Measurements from ENCODE around the gene RPS6KL1. TPM values are rescaled to one million over a fixed set of nuclear protein-coding genes. Genes with fewer than 3 reads are reported as not detected.

The RPS6KL1 gene
- polyA plus RNA-seq, 3 donors: 0.74 to 1.6 (median 1.1) TPM

- DNase-seq (ENCODE audit: low read depth in 3 of 3, low spot score in 2 of 3): no peak
Measured at GRCh38 chr14:74915826-74916225, 7.2 kb downstream of the RPS6KL1 start.

GRCh38 chr14:74915426-74915825 lies 7.6 kb downstream of the RPS6KL1 start:
- DNase-seq (ENCODE audit: low read depth in 3 of 3, low spot score in 2 of 3): no peak

- DNase-seq (ENCODE audit: low read depth in 3 of 3, low spot score in 2 of 3): peak in 1 of 3 donors; percentile 54
Measured at GRCh38 chr14:74913986-74914573, 9.0 kb downstream of the RPS6KL1 start.

GRCh38 chr14:74913393-74913910 lies 9.6 kb downstream of the RPS6KL1 start:
- DNase-seq (ENCODE audit: low read depth in 3 of 3, low spot score in 2 of 3): no peak

GRCh38 chr14:74912801-74913200 lies 10.3 kb downstream of the RPS6KL1 start:
- DNase-seq (ENCODE audit: low read depth in 3 of 3, low spot score in 2 of 3): no peak

- DNase-seq (ENCODE audit: low read depth in 3 of 3, low spot score in 2 of 3): no peak
Measured at GRCh38 chr14:74912111-74912510, 10.9 kb downstream of the RPS6KL1 start.

- no peak for DNase-seq (ENCODE audit: low read depth in 3 of 3, low spot score in 2 of 3)
Measured at GRCh38 chr14:74911704-74912103, 11.4 kb downstream of the RPS6KL1 start.

- DNase-seq (ENCODE audit: low read depth in 3 of 3, low spot score in 2 of 3): no peak
Measured at GRCh38 chr14:74911221-74911620, 11.8 kb downstream of the RPS6KL1 start.

GRCh38 chr14:74910556-74910955 lies 12.5 kb downstream of the RPS6KL1 start:
- no peak for DNase-seq (ENCODE audit: low read depth in 3 of 3, low spot score in 2 of 3)

GRCh38 chr14:74909911-74910310 lies 13.1 kb downstream of the RPS6KL1 start:
- DNase-seq (ENCODE audit: low read depth in 3 of 3, low spot score in 2 of 3): no peak

- DNase-seq (ENCODE audit: low read depth in 3 of 3, low spot score in 2 of 3): no peak
Measured at GRCh38 chr14:74909501-74909900, 13.6 kb downstream of the RPS6KL1 start.

- no peak for DNase-seq (ENCODE audit: low read depth in 3 of 3, low spot score in 2 of 3)
Measured at GRCh38 chr14:74908861-74909341, 14.2 kb downstream of the RPS6KL1 start.

- DNase-seq (ENCODE audit: low read depth in 3 of 3, low spot score in 2 of 3): no peak
Measured at GRCh38 chr14:74907744-74908143, 15.3 kb downstream of the RPS6KL1 start.

GRCh38 chr14:74906925-74907521 lies 16.0 kb downstream of the RPS6KL1 start:
- no peak for DNase-seq (ENCODE audit: low read depth in 3 of 3, low spot score in 2 of 3)

GRCh38 chr14:74905595-74906142 lies 17.4 kb downstream of the RPS6KL1 start:
- no peak for DNase-seq (ENCODE audit: low read depth in 3 of 3, low spot score in 2 of 3)

- DNase-seq (ENCODE audit: low read depth in 3 of 3, low spot score in 2 of 3): no peak
Measured at GRCh38 chr14:74904635-74905503, 18.2 kb downstream of the RPS6KL1 start.

- DNase-seq (ENCODE audit: low read depth in 3 of 3, low spot score in 2 of 3): no peak
Measured at GRCh38 chr14:74902941-74903705, 19.9 kb downstream of the RPS6KL1 start.

GRCh38 chr14:74898694-74899093 lies 24.4 kb downstream of the RPS6KL1 start:
- no peak for DNase-seq (ENCODE audit: low read depth in 3 of 3, low spot score in 2 of 3)

GRCh38 chr14:74898083-74898482 lies 25.0 kb downstream of the RPS6KL1 start:
- no peak for DNase-seq (ENCODE audit: low read depth in 3 of 3, low spot score in 2 of 3)

GRCh38 chr14:74897642-74898041 lies 25.4 kb downstream of the RPS6KL1 start:
- DNase-seq (ENCODE audit: low read depth in 3 of 3, low spot score in 2 of 3): no peak
